HL-60 (cell line): Measurements from ENCODE around the gene TGM1.

Experiments
- DNase-seq, 2 experiments: peaks; one replicate each; pipeline ENCODE4 v3.0.0-alpha.2; 2010 to 2020; ENCODE audit warnings: low read depth in 1 of 2, low spot score in 1 of 2
- H3K27ac ChIP-seq: fragments of 250-450 bp; sonication (Bioruptor Pico); replicated peaks from 2 replicates; pipeline ENCODE4 v1.5.1; 2020; ENCODE audit warnings: mild to moderate bottlenecking, moderate library complexity
- H3K27me3 ChIP-seq: fragments of 250-450 bp; sonication (Bioruptor Pico); 2 replicates; pipeline ENCODE4 v1.5.1; 2021; ENCODE audit warnings: mild to moderate bottlenecking, moderate library complexity; ENCODE audit not compliant: insufficient read depth, poor library complexity, severe bottlenecking
- H3K4me3 ChIP-seq: replicated peaks from 2 replicates; pipeline ENCODE4 v1.5.1; 2011; ENCODE audit warnings: mild to moderate bottlenecking, control low read depth, low read length; ENCODE audit not compliant: insufficient read depth
- CTCF ChIP-seq: IDR thresholded peaks from one replicate; pipeline ENCODE4 v1.5.1; 2011; ENCODE audit warnings: low read length, control low read depth, inconsistent platforms; ENCODE audit not compliant: insufficient read depth
- GABPA ChIP-seq: IDR thresholded peaks from 2 replicates; pipeline ENCODE4 v1.6.1; 2012; ENCODE audit warnings: low read depth
- POLR2AphosphoS5 ChIP-seq: IDR thresholded peaks from 2 replicates; pipeline ENCODE4 v1.6.1; 2012; ENCODE audit warnings: low read depth
- SPI1 ChIP-seq: IDR thresholded peaks from 2 replicates; pipeline ENCODE4 v1.6.1; 2012; ENCODE audit warnings: low read depth, mild to moderate bottlenecking, borderline replicate concordance
- TF ChIP-seq, protein P1 (sequence below): IDR thresholded peaks from 2 replicates; pipeline ENCODE4 v1.6.1; 2012; ENCODE audit warnings: low read depth; ENCODE audit not compliant: insufficient replicate concordance

The TGM1 gene

GRCh38 chr14:24211311-24211710 is 51.7 kb downstream of the TGM1 start:
- H3K4me3 ChIP-seq, result no peak overlapping the region
- DNase-seq, result no peak
- no peaks in the 10 kb centered on the region for H3K27me3 ChIP-seq
- no peak overlapping the region for H3K27ac ChIP-seq
- TF ChIP-seq CTCF, result no peak
- no peak for TF ChIP-seq GABPA
- TF ChIP-seq POLR2AphosphoS5, result no peak
- TF ChIP-seq, protein P1, sequence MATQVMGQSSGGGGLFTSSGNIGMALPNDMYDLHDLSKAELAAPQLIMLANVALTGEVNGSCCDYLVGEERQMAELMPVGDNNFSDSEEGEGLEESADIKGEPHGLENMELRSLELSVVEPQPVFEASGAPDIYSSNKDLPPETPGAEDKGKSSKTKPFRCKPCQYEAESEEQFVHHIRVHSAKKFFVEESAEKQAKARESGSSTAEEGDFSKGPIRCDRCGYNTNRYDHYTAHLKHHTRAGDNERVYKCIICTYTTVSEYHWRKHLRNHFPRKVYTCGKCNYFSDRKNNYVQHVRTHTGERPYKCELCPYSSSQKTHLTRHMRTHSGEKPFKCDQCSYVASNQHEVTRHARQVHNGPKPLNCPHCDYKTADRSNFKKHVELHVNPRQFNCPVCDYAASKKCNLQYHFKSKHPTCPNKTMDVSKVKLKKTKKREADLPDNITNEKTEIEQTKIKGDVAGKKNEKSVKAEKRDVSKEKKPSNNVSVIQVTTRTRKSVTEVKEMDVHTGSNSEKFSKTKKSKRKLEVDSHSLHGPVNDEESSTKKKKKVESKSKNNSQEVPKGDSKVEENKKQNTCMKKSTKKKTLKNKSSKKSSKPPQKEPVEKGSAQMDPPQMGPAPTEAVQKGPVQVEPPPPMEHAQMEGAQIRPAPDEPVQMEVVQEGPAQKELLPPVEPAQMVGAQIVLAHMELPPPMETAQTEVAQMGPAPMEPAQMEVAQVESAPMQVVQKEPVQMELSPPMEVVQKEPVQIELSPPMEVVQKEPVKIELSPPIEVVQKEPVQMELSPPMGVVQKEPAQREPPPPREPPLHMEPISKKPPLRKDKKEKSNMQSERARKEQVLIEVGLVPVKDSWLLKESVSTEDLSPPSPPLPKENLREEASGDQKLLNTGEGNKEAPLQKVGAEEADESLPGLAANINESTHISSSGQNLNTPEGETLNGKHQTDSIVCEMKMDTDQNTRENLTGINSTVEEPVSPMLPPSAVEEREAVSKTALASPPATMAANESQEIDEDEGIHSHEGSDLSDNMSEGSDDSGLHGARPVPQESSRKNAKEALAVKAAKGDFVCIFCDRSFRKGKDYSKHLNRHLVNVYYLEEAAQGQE, result no peak
- no peak for TF ChIP-seq SPI1

GRCh38 chr14:24207625-24208024 is 55.4 kb downstream of the TGM1 start:
- TF ChIP-seq, protein P1, result no peak
- TF ChIP-seq SPI1, result no peak
- no peak for TF ChIP-seq CTCF
- no peak for TF ChIP-seq POLR2AphosphoS5
- no peak for DNase-seq
- H3K27me3 ChIP-seq, result no peaks in the 10 kb centered on the region
- H3K27ac ChIP-seq, result no peak overlapping the region
- no peak overlapping the region for H3K4me3 ChIP-seq

DNA sequence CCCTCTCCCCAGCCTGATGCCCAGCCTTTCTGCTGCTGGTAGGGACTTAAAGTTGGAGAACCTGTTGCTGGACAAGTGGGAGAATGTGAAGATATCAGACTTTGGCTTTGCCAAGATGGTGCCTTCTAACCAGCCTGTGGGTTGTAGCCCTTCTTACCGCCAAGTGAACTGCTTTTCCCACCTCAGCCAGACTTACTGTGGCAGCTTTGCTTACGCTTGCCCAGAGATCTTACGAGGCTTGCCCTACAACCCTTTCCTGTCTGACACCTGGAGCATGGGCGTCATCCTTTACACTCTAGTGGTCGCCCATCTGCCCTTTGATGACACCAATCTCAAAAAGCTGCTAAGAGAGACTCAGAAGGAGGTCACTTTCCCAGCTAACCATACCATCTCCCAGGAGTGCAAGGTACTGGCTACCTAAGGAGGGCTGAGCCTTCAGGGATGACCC is 55.8 kb downstream of the TGM1 start:
- no peak for DNase-seq
- no peak overlapping the region for H3K4me3 ChIP-seq
- no peak for TF ChIP-seq SPI1
- no peak for TF ChIP-seq CTCF
- TF ChIP-seq, protein P1, result no peak
- no peak for TF ChIP-seq GABPA
- no peak for TF ChIP-seq POLR2AphosphoS5
- no peak overlapping the region for H3K27ac ChIP-seq
- no peaks in the 10 kb centered on the region for H3K27me3 ChIP-seq
